ENCODE measurements around the gene SLC4A4.

DNA sequence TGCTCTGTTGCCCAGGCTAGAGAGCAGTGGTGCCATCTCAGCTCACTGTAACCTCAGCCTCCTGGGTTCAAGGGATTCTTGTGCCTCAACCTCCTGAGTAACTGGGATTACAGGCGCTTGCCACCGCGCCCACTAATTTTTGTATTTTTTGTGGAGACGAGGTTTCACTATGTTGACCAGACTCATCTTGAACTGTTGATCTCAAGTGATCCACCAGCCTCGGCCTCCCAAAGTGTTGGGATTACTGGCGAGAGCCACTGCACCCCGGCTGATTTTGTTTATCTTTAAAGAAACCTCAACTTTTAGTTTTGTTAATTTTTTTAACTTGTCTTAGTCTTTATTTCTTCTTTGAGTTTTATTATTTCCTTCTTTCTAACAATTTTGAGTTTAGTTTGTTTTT is 163.2 kb downstream of the SLC4A4 start:
- TF ChIP-seq EZH2 (IDR thresholded peaks at IDR 0.05; ENCODE audit: borderline replicate concordance), result no peak
- TF ChIP-seq, protein P1, sequence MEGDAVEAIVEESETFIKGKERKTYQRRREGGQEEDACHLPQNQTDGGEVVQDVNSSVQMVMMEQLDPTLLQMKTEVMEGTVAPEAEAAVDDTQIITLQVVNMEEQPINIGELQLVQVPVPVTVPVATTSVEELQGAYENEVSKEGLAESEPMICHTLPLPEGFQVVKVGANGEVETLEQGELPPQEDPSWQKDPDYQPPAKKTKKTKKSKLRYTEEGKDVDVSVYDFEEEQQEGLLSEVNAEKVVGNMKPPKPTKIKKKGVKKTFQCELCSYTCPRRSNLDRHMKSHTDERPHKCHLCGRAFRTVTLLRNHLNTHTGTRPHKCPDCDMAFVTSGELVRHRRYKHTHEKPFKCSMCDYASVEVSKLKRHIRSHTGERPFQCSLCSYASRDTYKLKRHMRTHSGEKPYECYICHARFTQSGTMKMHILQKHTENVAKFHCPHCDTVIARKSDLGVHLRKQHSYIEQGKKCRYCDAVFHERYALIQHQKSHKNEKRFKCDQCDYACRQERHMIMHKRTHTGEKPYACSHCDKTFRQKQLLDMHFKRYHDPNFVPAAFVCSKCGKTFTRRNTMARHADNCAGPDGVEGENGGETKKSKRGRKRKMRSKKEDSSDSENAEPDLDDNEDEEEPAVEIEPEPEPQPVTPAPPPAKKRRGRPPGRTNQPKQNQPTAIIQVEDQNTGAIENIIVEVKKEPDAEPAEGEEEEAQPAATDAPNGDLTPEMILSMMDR (IDR thresholded peaks at IDR 0.05; ENCODE audit: poor library complexity), result no peak
